ENCODE data around the gene CD52.

- no peak for TF ChIP-seq EP300 (IDR thresholded peaks at IDR 0.05)
- no peak for TF ChIP-seq CTCF (IDR thresholded peaks at IDR 0.05)
- TF ChIP-seq POLR2A (IDR thresholded peaks at IDR 0.05), result no peak
- TF ChIP-seq POLR2AphosphoS5 (IDR thresholded peaks at IDR 0.05), result no peak
Measured at GRCh38 chr1:26337206-26337535, 19.4 kb downstream of the CD52 start.

Measured in suprapubic skin (tissue), 4 donors.